ENCODE measurements around the gene CSNK1A1L.

DNA sequence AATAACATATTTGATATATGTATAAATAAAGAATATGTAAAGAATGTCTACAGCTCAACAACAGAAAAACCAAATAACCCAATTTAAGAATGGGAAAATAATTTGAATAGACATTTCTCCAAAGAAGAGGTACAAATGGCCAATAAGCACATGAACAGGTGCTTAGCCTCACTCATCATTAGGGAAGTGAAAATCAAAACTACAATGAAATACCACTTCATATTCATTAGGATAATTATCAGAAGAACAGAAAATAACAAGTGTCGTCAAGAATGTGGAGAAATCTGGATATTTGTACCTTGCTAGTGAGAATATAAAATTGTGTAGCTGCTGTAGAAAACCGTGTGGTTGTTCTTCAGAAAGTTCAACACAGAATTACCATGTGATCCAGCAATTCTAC is 37.6 kb downstream of the CSNK1A1L start:
- no peak for TF ChIP-seq HDGF (IDR thresholded peaks at IDR 0.05; ENCODE audit: borderline replicate concordance)
- no peak for TF ChIP-seq ELF4 (IDR thresholded peaks at IDR 0.05)
- TF ChIP-seq NFRKB (IDR thresholded peaks at IDR 0.05): no peak
- TF ChIP-seq BHLHE40 (IDR thresholded peaks at IDR 0.05; ENCODE audit: borderline replicate concordance): no peak
- no peak for TF ChIP-seq FOXM1 (IDR thresholded peaks at IDR 0.05; ENCODE audit: borderline replicate concordance)
- TF ChIP-seq SUZ12 (IDR thresholded peaks at IDR 0.05): no peak
- TF ChIP-seq ARNT (IDR thresholded peaks at IDR 0.05): no peak
- TF ChIP-seq FOXA1 (IDR thresholded peaks at IDR 0.05): no peak
- TF ChIP-seq SP1 (IDR thresholded peaks at IDR 0.05): no peak

Measured in HEK293T (cell line).